ENCODE results near the gene ZNF138.
"Not testable (repeated sequence)": the region's sequence is repeated elsewhere in the genome, so short reads cannot be mapped to it uniquely, and the experiment has no call there.

ZNF138 gene

DNA sequence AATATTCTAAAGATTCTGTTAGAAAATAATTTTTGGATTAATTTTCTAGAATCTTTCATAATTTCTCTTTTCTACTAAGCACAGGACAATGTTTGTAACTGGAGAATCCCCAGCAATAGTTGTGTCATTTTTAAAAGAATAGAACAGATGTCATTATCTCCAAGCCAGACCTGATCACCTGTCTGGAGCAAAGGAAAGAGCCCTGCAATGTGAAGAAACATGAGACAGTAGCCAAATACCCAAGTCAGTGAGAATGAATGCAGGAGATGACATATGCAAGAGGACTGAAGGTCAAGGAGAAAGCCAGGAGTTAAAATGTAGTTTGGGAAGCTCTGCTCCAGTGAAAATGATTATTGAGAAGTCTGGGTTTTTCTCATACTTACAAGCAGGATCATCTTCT lies 25.4 kb upstream of the ZNF138 start:
- no peak for DNase-seq (ENCODE audit: low spot score)
- TF ChIP-seq, protein P1, sequence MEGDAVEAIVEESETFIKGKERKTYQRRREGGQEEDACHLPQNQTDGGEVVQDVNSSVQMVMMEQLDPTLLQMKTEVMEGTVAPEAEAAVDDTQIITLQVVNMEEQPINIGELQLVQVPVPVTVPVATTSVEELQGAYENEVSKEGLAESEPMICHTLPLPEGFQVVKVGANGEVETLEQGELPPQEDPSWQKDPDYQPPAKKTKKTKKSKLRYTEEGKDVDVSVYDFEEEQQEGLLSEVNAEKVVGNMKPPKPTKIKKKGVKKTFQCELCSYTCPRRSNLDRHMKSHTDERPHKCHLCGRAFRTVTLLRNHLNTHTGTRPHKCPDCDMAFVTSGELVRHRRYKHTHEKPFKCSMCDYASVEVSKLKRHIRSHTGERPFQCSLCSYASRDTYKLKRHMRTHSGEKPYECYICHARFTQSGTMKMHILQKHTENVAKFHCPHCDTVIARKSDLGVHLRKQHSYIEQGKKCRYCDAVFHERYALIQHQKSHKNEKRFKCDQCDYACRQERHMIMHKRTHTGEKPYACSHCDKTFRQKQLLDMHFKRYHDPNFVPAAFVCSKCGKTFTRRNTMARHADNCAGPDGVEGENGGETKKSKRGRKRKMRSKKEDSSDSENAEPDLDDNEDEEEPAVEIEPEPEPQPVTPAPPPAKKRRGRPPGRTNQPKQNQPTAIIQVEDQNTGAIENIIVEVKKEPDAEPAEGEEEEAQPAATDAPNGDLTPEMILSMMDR (IDR thresholded peaks at IDR 0.05; ENCODE audit: borderline replicate concordance, control extremely low read depth, extremely low read depth, insufficient read depth, missing control alignments): no peak
- in situ Hi-C loops (cut with MboI; ENCODE audit: low sequenced_read_pairs, unreplicated experiment): no loop called here

DNA sequence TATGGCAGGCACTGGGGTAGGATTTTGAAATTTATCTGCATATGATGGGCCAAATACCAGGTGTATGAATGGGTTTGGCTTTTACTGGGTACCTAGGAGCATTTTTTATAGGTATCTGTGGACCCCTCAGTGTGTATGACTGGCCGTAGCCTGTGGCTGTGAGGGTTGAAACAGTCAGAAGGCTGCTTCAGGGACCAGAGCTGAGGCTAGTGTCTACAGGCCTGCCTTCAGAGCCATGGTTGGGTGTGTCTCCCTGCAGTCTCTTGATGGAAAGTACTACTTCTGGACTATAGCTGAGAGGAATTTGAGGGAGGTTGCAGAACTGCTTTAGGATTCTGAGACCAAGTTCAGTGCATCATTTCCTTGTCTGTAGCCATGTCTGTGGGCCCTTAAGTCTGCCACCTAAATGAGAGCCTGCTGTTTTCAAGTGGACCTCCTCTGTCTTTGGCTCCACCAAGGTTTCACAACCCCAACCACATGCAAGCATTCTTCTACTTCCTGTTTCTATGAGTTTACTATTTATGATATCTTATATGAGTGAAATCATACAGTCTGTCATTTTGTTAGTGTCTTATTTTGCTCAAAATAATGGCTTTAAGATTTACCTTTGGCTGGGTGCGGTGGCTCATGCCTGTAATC lies 19.9 kb upstream of the ZNF138 start:
- in situ Hi-C loops (cut with MboI; ENCODE audit: low sequenced_read_pairs, unreplicated experiment): no loop called here
- TF ChIP-seq, protein P1 (IDR thresholded peaks at IDR 0.05; ENCODE audit: borderline replicate concordance, control extremely low read depth, extremely low read depth, insufficient read depth, missing control alignments): no peak
- DNase-seq (ENCODE audit: low spot score): no peak

DNA sequence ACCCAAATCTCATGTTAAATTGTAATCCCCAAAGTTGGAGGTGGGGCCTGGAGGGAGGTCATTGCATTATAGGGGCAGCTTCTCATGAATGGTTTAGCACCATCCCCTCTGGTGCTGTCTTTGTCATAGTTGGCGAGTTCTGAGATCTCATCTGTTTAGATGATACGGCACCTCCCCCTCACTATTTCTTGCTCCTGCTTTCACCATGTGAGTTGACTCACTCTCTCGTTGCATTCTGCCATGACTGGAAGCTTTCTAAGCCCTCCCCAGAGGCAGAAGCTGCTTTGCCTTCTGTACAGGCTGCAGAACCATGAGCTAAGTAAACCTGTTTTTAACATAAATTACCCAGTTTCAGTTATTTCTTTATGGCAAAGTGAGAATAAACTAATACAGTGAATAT lies 18.9 kb upstream of the ZNF138 start:
- TF ChIP-seq, protein P1 (IDR thresholded peaks at IDR 0.05; ENCODE audit: borderline replicate concordance, control extremely low read depth, extremely low read depth, insufficient read depth, missing control alignments): no peak
- DNase-seq (ENCODE audit: low spot score): no peak
- in situ Hi-C loops (cut with MboI; ENCODE audit: low sequenced_read_pairs, unreplicated experiment): no loop called here

GRCh38 chr7:64784842-64785241 lies 9.4 kb upstream of the ZNF138 start:
- DNase-seq (ENCODE audit: low spot score); in situ Hi-C loops (cut with MboI; ENCODE audit: low sequenced_read_pairs, unreplicated experiment): not testable (repeated sequence)

- in situ Hi-C loops (cut with MboI; ENCODE audit: low sequenced_read_pairs, unreplicated experiment): no loop called here
- TF ChIP-seq, protein P1 (IDR thresholded peaks at IDR 0.05; ENCODE audit: borderline replicate concordance, control extremely low read depth, extremely low read depth, insufficient read depth, missing control alignments): no peak
- DNase-seq (ENCODE audit: low spot score): no peak
These were observed 6.9 kb upstream of the ZNF138 start for GRCh38 chr7:64787295-64787694.

- in situ Hi-C loops (cut with MboI; ENCODE audit: low sequenced_read_pairs, unreplicated experiment); DNase-seq (ENCODE audit: low spot score): not testable (repeated sequence)
These were observed 5.0 kb upstream of the ZNF138 start for GRCh38 chr7:64789241-64789640.

GRCh38 chr7:64793106-64793755 lies 997 bp upstream of the ZNF138 start:
- no peak for DNase-seq (ENCODE audit: low spot score)
- in situ Hi-C loops (cut with MboI; ENCODE audit: low sequenced_read_pairs, unreplicated experiment): no loop called here
- TF ChIP-seq, protein P1 (IDR thresholded peaks at IDR 0.05; ENCODE audit: borderline replicate concordance, control extremely low read depth, extremely low read depth, insufficient read depth, missing control alignments): no peak

All from GM13976 (cell line).